ENCODE results near the gene PRKCZ.

DNA sequence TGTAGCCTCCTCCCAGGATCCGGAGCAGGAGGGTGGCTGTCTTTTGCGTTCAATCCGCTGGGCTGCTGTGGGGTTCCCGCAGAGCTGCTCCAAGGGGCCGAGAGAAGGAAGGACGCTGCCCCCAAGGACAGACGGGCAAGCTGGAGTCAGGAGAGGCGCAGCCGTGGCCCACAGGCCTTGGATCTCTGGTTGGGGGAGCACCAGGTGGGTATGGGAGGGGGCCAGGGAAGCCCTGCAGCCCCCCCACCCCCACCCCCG is 162.0 kb downstream of the PRKCZ start:
- TF ChIP-seq POLR2AphosphoS5 (IDR thresholded peaks at IDR 0.05; ENCODE audit: low read depth, low read length) (no peak), POLR2A (IDR thresholded peaks at IDR 0.05; ENCODE audit: low read depth, low read length) (no peak), TAF1 (IDR thresholded peaks at IDR 0.05; ENCODE audit: low read depth, low read length) (no peak)
